GM12872 (cell line): Measurements from ENCODE around the gene ZNF821.

Experiments used
- TF ChIP-seq, protein P1 (sequence below): IDR thresholded peaks from 3 replicates; pipeline ENCODE4 v1.5.1; 2011; ENCODE audit warnings: low read depth, mild to moderate bottlenecking, low read length, moderate library complexity; ENCODE audit not compliant: insufficient read depth

ZNF821 gene

DNA sequence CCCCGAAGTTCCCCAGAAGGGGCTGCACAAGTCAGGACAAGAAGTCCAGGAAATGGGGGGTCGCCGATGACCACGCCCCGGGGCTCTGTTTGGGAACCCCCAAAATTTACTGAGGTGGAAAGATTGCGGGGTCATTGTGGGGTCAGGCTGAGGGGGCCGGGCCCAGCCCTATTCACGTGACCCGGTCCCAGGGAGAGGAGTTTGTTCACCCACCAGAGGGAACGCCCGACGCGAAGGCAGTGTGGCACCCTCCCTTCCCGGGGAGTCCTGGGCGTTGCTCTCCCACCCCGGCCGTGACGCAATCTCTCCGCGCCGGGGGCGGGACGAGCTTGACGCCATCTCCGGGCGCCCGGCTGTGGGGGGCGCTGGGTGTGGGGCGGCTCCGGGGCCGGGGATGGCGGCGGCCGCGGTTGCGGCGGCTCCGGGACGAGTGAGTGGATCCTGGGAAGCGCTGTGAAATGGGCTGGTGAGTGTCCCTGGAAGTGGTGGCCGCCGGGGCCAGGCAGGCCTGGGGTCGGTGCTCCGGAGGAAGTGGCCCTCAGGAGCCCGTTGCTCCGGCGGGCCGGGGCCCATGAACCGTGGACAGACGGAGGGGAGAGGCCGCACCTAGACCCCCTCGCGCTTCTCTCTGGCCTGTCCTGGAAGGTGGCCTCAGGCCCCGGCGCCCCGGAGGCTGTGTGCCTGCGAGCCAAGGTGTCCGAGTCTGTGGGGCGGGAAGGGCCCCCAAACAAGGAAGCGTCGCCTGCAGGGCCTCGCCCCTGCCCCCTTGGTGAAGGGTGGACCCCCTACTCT lies 38.1 kb downstream of the ZNF821 start, which contains the start of gene ATXN1L:
TSS of gene ATXN1L (plus strand) at position 338 of the 792 bp plus-strand sequence. CDS start 3,765 bp downstream, outside the sequence.
- TF ChIP-seq, protein P1, sequence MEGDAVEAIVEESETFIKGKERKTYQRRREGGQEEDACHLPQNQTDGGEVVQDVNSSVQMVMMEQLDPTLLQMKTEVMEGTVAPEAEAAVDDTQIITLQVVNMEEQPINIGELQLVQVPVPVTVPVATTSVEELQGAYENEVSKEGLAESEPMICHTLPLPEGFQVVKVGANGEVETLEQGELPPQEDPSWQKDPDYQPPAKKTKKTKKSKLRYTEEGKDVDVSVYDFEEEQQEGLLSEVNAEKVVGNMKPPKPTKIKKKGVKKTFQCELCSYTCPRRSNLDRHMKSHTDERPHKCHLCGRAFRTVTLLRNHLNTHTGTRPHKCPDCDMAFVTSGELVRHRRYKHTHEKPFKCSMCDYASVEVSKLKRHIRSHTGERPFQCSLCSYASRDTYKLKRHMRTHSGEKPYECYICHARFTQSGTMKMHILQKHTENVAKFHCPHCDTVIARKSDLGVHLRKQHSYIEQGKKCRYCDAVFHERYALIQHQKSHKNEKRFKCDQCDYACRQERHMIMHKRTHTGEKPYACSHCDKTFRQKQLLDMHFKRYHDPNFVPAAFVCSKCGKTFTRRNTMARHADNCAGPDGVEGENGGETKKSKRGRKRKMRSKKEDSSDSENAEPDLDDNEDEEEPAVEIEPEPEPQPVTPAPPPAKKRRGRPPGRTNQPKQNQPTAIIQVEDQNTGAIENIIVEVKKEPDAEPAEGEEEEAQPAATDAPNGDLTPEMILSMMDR, result no peak

DNA sequence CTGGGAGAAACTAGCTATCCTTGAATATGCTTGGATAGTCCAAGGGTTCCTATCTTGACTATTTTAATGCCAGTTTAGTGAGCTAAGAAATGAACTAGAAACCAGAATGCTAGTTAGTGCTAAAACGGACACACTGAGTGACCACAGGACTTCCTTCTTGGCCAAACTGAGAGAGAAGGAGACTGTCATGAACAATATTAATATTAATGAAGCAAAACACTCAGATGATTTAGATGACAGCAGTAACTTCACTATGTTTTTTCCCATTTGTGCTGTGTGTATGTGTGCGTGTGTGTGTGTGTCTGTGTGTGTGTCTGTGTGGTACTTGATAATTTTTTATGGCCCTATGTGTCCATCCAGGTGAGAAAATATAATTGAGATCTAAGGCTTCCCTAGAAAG lies 40.4 kb downstream of the ZNF821 start:
- TF ChIP-seq, protein P1, result no peak

DNA sequence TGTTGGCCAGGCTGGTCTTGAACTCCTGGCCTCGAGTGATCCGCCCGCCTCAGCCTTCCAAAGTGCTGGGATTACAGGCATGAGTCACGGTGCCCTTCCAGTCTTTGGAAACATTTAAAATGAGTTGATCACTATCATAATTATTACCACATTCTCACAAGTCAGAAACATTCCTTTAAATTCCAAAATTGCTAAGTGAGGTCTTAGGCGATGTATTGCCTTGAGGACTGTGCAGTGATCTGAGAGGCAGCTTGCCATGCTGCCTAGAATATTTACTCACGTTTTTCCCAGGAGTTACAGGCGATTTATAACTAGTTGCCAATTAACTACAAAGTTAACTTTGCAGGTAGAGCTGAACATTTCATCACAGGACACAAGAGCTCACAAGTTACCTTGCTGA lies 43.9 kb downstream of the ZNF821 start:
- TF ChIP-seq, protein P1, result no peak

DNA sequence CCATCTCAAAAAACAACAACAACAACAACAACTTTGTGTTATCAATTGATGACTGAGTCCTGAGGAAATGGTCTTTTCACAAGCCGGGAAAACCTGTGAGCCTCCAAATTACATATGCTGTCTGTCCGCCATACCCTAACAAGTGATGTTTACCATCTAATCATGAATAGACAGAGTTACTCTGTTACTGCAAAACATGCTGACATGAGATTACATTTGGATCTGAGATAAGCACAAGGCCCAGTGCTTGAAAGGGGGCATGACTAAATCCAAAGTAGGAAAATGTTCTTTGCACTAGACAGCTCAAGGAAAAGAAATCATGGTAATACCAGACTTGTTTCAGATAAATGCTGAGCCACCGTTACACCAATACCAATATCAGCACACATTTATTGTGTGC lies 46.8 kb downstream of the ZNF821 start:
- TF ChIP-seq, protein P1, result no peak

DNA sequence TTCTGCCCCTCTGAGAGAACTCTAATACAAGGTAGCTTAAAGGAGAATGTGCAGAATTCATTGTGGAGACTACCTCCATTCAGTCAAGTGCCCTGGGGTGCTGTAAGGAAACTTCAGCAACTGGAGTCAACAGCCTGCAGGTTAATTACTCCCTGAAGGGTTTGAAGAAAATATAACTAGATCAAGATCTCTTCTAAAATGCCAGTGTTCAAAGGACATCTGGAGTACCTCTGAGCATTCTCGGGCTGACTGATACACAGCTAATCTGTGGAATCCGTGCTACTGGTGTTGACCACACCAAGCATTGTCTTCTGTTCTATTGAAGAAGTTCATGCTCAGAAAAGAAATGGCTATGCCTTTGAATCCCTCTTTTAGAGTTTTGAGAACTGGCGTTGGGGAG lies 49.7 kb downstream of the ZNF821 start:
- TF ChIP-seq, protein P1, result no peak

DNA sequence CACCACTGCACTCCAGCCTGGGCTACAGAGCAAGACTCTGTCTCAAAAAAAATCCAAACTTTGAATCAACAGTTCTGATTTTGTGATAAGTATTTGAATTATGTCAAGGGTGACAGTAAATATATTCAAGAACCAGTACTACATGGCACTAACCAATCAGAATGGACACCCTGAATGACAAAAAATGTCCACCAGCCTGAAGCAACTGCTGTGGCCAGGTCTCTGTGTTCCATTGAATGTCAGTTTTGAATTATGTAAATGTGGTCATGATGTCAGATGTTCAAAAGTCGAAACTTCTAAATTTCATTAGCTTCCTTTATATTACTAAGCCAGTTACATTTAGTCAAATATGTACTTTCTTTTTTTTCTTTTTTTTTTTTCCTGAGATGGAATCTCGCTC lies 53.6 kb downstream of the ZNF821 start:
- TF ChIP-seq, protein P1, result no peak

DNA sequence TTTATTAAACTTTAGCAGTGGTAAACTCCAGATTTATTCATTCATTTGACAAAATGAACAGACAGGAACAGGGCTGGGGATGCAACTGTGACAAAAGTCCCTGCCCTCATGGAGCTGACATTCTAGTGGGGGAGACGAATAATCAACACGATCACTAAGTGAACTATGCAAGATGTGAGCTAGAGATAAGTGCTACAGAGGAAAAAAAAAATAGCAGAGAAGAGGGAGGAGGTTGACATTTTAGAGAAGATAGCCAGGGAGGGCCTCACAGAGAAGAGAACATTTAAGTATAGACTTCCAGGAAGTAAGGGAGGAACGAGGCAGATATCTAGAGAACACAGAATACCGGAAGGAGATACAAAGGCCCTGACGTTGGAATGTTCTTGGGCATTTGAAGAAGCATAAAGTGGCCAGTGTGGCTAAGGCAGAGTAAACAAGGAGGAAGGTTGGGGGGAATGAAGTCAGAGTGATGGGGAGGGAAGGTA lies 57.4 kb downstream of the ZNF821 start:
- TF ChIP-seq, protein P1, result no peak
